Stimulated activated CD8-positive, alpha-beta memory T cell treated with anti-CD3 and anti-CD28 coated beads, Interleukin-12 subunit alpha, Interleukin-12 subunit beta, amount 100 ng/mL, for 1 hour (primary cell): ENCODE measurements around the gene WBP2.
"Not testable (repeated sequence)": the region's sequence is repeated elsewhere in the genome, so short reads cannot be mapped to it uniquely, and the experiment has no call there.

Source experiments
- DNase-seq: peaks from one replicate; pipeline ENCODE4 v3.0.0-alpha.2; 2020; ENCODE audit warnings: low read depth

Gene WBP2

GRCh38 chr17:75813081-75814020, 41.8 kb downstream of the WBP2 start:
- no peak for DNase-seq

- DNase-seq, result no peak
Measured at GRCh38 chr17:75812096-75813013, 42.8 kb downstream of the WBP2 start.

GRCh38 chr17:75811174-75811573, 44.0 kb downstream of the WBP2 start:
- DNase-seq, result no peak

- not testable (repeated sequence) for DNase-seq
Measured at GRCh38 chr17:75810756-75811155, 44.4 kb downstream of the WBP2 start.

GRCh38 chr17:75810216-75810615, 44.9 kb downstream of the WBP2 start:
- DNase-seq, result no peak

GRCh38 chr17:75809631-75810111, 45.5 kb downstream of the WBP2 start:
- DNase-seq, result no peak

GRCh38 chr17:75808905-75809621, 46.1 kb downstream of the WBP2 start:
- DNase-seq, result no peak

- no peak for DNase-seq
Measured at GRCh38 chr17:75808549-75808904, 46.6 kb downstream of the WBP2 start.

- DNase-seq, result no peak
Measured at GRCh38 chr17:75807861-75808260, 47.3 kb downstream of the WBP2 start.

GRCh38 chr17:75806822-75807500, 48.2 kb downstream of the WBP2 start:
- DNase-seq, result no peak

GRCh38 chr17:75803883-75804282, 51.3 kb downstream of the WBP2 start:
- no peak for DNase-seq

- DNase-seq, result no peak
Measured at GRCh38 chr17:75799402-75799801, 55.7 kb downstream of the WBP2 start.

GRCh38 chr17:75795820-75796607, 59.1 kb downstream of the WBP2 start:
- DNase-seq, result no peak
